Neuronal stem cell (in vitro differentiated cells): ENCODE measurements around the gene RAPGEF1.
"Not testable (repeated sequence)": the region's sequence is repeated elsewhere in the genome, so short reads cannot be mapped to it uniquely, and the experiment has no call there.

Experiments
- DNase-seq: peaks from one replicate; pipeline ENCODE4 v3.0.0-alpha.2; 2013; ENCODE audit warnings: low spot score
- H2AFZ ChIP-seq: one replicate; pipeline ENCODE4 v1.6.1; 2013; ENCODE audit warnings: mild to moderate bottlenecking, low read length, inconsistent platforms
- H2AK5ac ChIP-seq: 2 replicates; pipeline ENCODE4 v1.6.1; 2013; ENCODE audit warnings: low read depth, mild to moderate bottlenecking, inconsistent platforms, low read length, moderate library complexity, mixed read lengths
- H2BK120ac ChIP-seq: 2 replicates; pipeline ENCODE4 v1.6.1; 2013; ENCODE audit warnings: low read depth, mild to moderate bottlenecking, inconsistent platforms, low read length, moderate library complexity, mixed read lengths
- H2BK12ac ChIP-seq: one replicate; pipeline ENCODE4 v1.6.1; 2013; ENCODE audit warnings: low read length, inconsistent platforms
- H2BK15ac ChIP-seq: 2 replicates; pipeline ENCODE4 v1.6.1; 2013; ENCODE audit warnings: mild to moderate bottlenecking, low read length, inconsistent platforms, mixed read lengths
- H2BK5ac ChIP-seq: one replicate; pipeline ENCODE4 v1.6.1; 2013; ENCODE audit warnings: inconsistent platforms, mild to moderate bottlenecking, low read length, moderate library complexity
- H3K14ac ChIP-seq: one replicate; pipeline ENCODE4 v1.6.1; 2013; ENCODE audit warnings: low read length, inconsistent platforms
- H3K18ac ChIP-seq: 2 replicates; pipeline ENCODE4 v1.6.1; 2013; ENCODE audit warnings: low read length, inconsistent platforms
- H3K23ac ChIP-seq: 2 replicates; pipeline ENCODE4 v1.6.1; 2013; ENCODE audit warnings: low read depth, mild to moderate bottlenecking, mixed read lengths, low read length, inconsistent platforms; ENCODE audit not compliant: poor library complexity
- H3K27ac ChIP-seq: replicated peaks from 3 replicates; pipeline ENCODE4 v1.5.1; 2013; ENCODE audit warnings: low read length, inconsistent platforms
- H3K27me3 ChIP-seq, 3 experiments: 2 replicates each; pipeline ENCODE4 v1.6.1; 2013; ENCODE audit warnings: low read length in 3 of 3, mild to moderate bottlenecking in 2 of 3, inconsistent platforms in 1 of 3, low read depth in 1 of 3, mixed read lengths in 1 of 3, moderate library complexity in 1 of 3; ENCODE audit not compliant: control insufficient read depth in 3 of 3, insufficient read depth in 3 of 3
- H3K36me3 ChIP-seq, 2 donors: replicated peaks in 1 of 2; 2 replicates each; pipeline ENCODE4 v1.6.1; 2013; ENCODE audit warnings: low read length in 2 of 2; ENCODE audit not compliant: control insufficient read depth in 2 of 2, insufficient read depth in 2 of 2
- H3K4ac ChIP-seq: 2 replicates; pipeline ENCODE4 v1.6.1; 2013; ENCODE audit warnings: inconsistent platforms, mild to moderate bottlenecking, low read length, moderate library complexity
- H3K4me1 ChIP-seq, 2 donors: 1 replicate in 1 of 2; 2 replicates in 1 of 2; pipeline ENCODE4 v1.6.1; 2013; ENCODE audit warnings: low read length in 2 of 2, low read depth in 1 of 2; ENCODE audit not compliant: control insufficient read depth in 2 of 2, insufficient read depth in 1 of 2
- H3K4me2 ChIP-seq: one replicate; pipeline ENCODE4 v1.6.1; 2013; ENCODE audit warnings: mild to moderate bottlenecking, low read length, inconsistent platforms; ENCODE audit not compliant: insufficient read depth, poor library complexity, severe bottlenecking
- H3K4me3 ChIP-seq, 2 donors: 2 replicates each; pipeline ENCODE4 v1.5.1; 2013; ENCODE audit warnings: low read length in 2 of 2, mild to moderate bottlenecking in 2 of 2, inconsistent platforms in 1 of 2, moderate library complexity in 1 of 2
- H3K79me1 ChIP-seq: one replicate; pipeline ENCODE4 v1.6.1; 2013; ENCODE audit warnings: low read depth, mild to moderate bottlenecking, inconsistent platforms, low read length, moderate library complexity
- H3K9ac ChIP-seq: one replicate; pipeline ENCODE4 v1.6.1; 2013; ENCODE audit warnings: mild to moderate bottlenecking, low read depth, low read length, inconsistent platforms; ENCODE audit not compliant: poor library complexity
- H3K9me3 ChIP-seq, 2 donors: replicated peaks in 1 of 2; 2 replicates each; pipeline versions ENCODE3 to v1.6.1; 2013; ENCODE audit warnings: low read length in 2 of 2, mild to moderate bottlenecking in 2 of 2, inconsistent platforms in 1 of 2, low read depth in 1 of 2, mixed read lengths in 1 of 2, moderate library complexity in 1 of 2; ENCODE audit not compliant: control insufficient read depth in 2 of 2, insufficient read depth in 1 of 2
- H4K8ac ChIP-seq: one replicate; pipeline ENCODE4 v1.6.1; 2013; ENCODE audit warnings: low read depth, mild to moderate bottlenecking, inconsistent platforms, low read length, moderate library complexity
- H4K91ac ChIP-seq: one replicate; pipeline ENCODE4 v1.6.1; 2013; ENCODE audit warnings: low read length, low read depth, mild to moderate bottlenecking, inconsistent platforms; ENCODE audit not compliant: poor library complexity
- WGBS, 2 donors: extraction: QIAGEN DNeasy Blood & Tissue Kit; methylation state at CpG; one replicate each; pipeline ENCODE4 v1.1.7; 2013; ENCODE audit warnings: missing lambda C conversion rate in 2 of 2, mixed read lengths in 1 of 2; ENCODE audit not compliant: insufficient read length in 2 of 2, insufficient replicate concordance in 1 of 2; ENCODE audit errors: extremely low coverage in 2 of 2; 5-methylcytosine and 5-hydroxymethylcytosine counted together

The RAPGEF1 gene

GRCh38 chr9:131663288-131663687 is 76.6 kb downstream of the RAPGEF1 start:
- Histone ChIP-seq H2BK120ac (no peak overlapping the region), H4K91ac (no peak overlapping the region), H3K23ac (no peak overlapping the region), H3K4me3 (no peak overlapping the region), H3K4me1 (peaks cover 6 to 7% of the 10 kb centered on the region in 2 donors), H2BK15ac (no peak overlapping the region), H2AK5ac (no peak overlapping the region), H3K9me3 (peaks cover 2 to 13% of the 10 kb centered on the region in 2 donors), H3K79me1 (peaks cover 2% of the 10 kb centered on the region), H2BK5ac (no peak overlapping the region), H3K14ac (no peak overlapping the region), H3K18ac (no peak overlapping the region), H3K4me2 (no peak overlapping the region), H3K9ac (no peak overlapping the region), H2AFZ (no peak overlapping the region), H3K27me3 (no peaks in the 10 kb centered on the region), H4K8ac (no peak overlapping the region), H3K27ac (no peak overlapping the region), H3K4ac (no peak overlapping the region), H2BK12ac (no peak overlapping the region), H3K36me3 (no peaks in the 10 kb centered on the region)
- no peak for DNase-seq
- no CpG with 5 or more reads among the region's 5 CpGs for WGBS, 2 donors

GRCh38 chr9:131662289-131662621 is 77.6 kb downstream of the RAPGEF1 start:
- H4K91ac ChIP-seq, H3K27ac ChIP-seq, H2BK12ac ChIP-seq, H2AFZ ChIP-seq, DNase-seq, H3K18ac ChIP-seq, H3K23ac ChIP-seq, H2BK15ac ChIP-seq, H3K4ac ChIP-seq, H3K14ac ChIP-seq, H3K79me1 ChIP-seq, H3K4me3 ChIP-seq, H3K9ac ChIP-seq, H2BK120ac ChIP-seq, H3K36me3 ChIP-seq, H4K8ac ChIP-seq, H3K27me3 ChIP-seq, H2BK5ac ChIP-seq, H3K4me2 ChIP-seq, H2AK5ac ChIP-seq, H3K4me1 ChIP-seq: not testable (repeated sequence)
- no CpG with 5 or more reads among the region's 4 CpGs for WGBS, 2 donors
- H3K9me3 ChIP-seq, result peaks cover 2 to 13% of the 10 kb centered on the region in 2 donors

- no peak overlapping the region for H3K23ac ChIP-seq
- H3K9ac ChIP-seq, result no peak overlapping the region
- no peak overlapping the region for H2AK5ac ChIP-seq
- H3K79me1 ChIP-seq, result peaks cover 2% of the 10 kb centered on the region
- H2BK5ac ChIP-seq, result no peak overlapping the region
- H2BK120ac ChIP-seq, result no peak overlapping the region
- H3K27ac ChIP-seq, result no peak overlapping the region
- H4K8ac ChIP-seq, result no peak overlapping the region
- H3K18ac ChIP-seq, result no peak overlapping the region
- peaks cover 2 to 13% of the 10 kb centered on the region in 2 donors for H3K9me3 ChIP-seq
- H3K27me3 ChIP-seq, result no peaks in the 10 kb centered on the region
- no peaks in the 10 kb centered on the region for H3K36me3 ChIP-seq
- no peak overlapping the region for H2BK12ac ChIP-seq
- WGBS, 2 donors, result no CpG with 5 or more reads among the region's 6 CpGs
- no peak overlapping the region for H3K14ac ChIP-seq
- H2BK15ac ChIP-seq, result no peak overlapping the region
- DNase-seq, result no peak
- peaks cover 6 to 7% of the 10 kb centered on the region in 2 donors for H3K4me1 ChIP-seq
- no peak overlapping the region for H3K4ac ChIP-seq
- H3K4me3 ChIP-seq, result no peak overlapping the region
- H2AFZ ChIP-seq, result no peak overlapping the region
- no peak overlapping the region for H4K91ac ChIP-seq
- no peak overlapping the region for H3K4me2 ChIP-seq
These were observed 78.1 kb downstream of the RAPGEF1 start for GRCh38 chr9:131661568-131662288.

GRCh38 chr9:131660466-131661405 is 79.1 kb downstream of the RAPGEF1 start:
- no peaks in the 10 kb centered on the region for H3K27me3 ChIP-seq
- H3K18ac ChIP-seq, result no peak overlapping the region
- H4K8ac ChIP-seq, result no peak overlapping the region
- no peak overlapping the region for H3K4ac ChIP-seq
- no peak overlapping the region for H2BK12ac ChIP-seq
- H3K36me3 ChIP-seq, result no peaks in the 10 kb centered on the region
- peaks cover 2% of the 10 kb centered on the region for H3K79me1 ChIP-seq
- H3K4me1 ChIP-seq, result peaks cover 6 to 7% of the 10 kb centered on the region in 2 donors
- H3K4me3 ChIP-seq, result no peak overlapping the region
- H3K23ac ChIP-seq, result no peak overlapping the region
- no peak overlapping the region for H3K9ac ChIP-seq
- DNase-seq, result no peak
- H2BK5ac ChIP-seq, result no peak overlapping the region
- H4K91ac ChIP-seq, result no peak overlapping the region
- H2BK15ac ChIP-seq, result no peak overlapping the region
- no peak overlapping the region for H2BK120ac ChIP-seq
- H2AK5ac ChIP-seq, result no peak overlapping the region
- no peak overlapping the region for H3K4me2 ChIP-seq
- WGBS, 2 donors, result no CpG with 5 or more reads among the region's 19 CpGs
- H2AFZ ChIP-seq, result no peak overlapping the region
- H3K9me3 ChIP-seq, result peaks cover 2 to 13% of the 10 kb centered on the region in 2 donors
- H3K14ac ChIP-seq, result peak overlapping the region; percentile 58
- H3K27ac ChIP-seq, result no peak overlapping the region
